ENCODE measurements around the gene ERFE. TPM values are rescaled to one million over a fixed set of nuclear protein-coding genes. Genes with fewer than 3 reads are reported as not detected.

ERFE gene
- total RNA-seq, 1 experiment from 2014 or later, result 9.7 TPM

GRCh38 chr2:238144262-238144661 lies 14.5 kb upstream of the ERFE start:
- Histone ChIP-seq H2AFZ (no peak overlapping the region), H3K36me3 (ENCODE audit: low read depth) (no peaks in the 10 kb centered on the region), H4K20me1 (ENCODE audit: insufficient read depth) (no peaks in the 10 kb centered on the region), H3K4me2 (peak overlapping the region; percentile 69), H3F3A (ENCODE audit: insufficient read depth, low read depth) (peaks cover 21% of the 10 kb centered on the region), H3K9me3 (ENCODE audit: insufficient read depth, low read depth) (no peaks in the 10 kb centered on the region), H3K9me2 (ENCODE audit: insufficient read depth) (no peaks in the 10 kb centered on the region), H3K27ac (no peak overlapping the region), H3K4me3 (no peak overlapping the region), H3K79me2 (ENCODE audit: low read depth) (no peaks in the 10 kb centered on the region), H3K4me1 (replicated peaks; ENCODE audit: insufficient read depth) (peaks cover 48% of the 10 kb centered on the region), H3K27me3 (ENCODE audit: insufficient read depth, low read depth) (no peaks in the 10 kb centered on the region)
- POLR2A ChIA-PET (ENCODE audit: unreplicated experiment), result interaction anchor here (0.6 kb wide), 2 partner anchors 16 to 40 kb away, joined by 3 to 4 read pairs; no protein-coding TSS in a partner anchor
- TF ChIP-seq EZH2 (IDR thresholded peaks at IDR 0.05; ENCODE audit: low read depth), result no peak
- no peak for TF ChIP-seq CTCF (conservative IDR thresholded peaks at IDR 0.05)
- no TSS peak for BruUV-seq (replicated peaks)
- DNase-seq, result no peak
- CTCF ChIA-PET, result no interaction called here
- intact Hi-C loops (cut with micrococcal nuclease; ENCODE audit: unreplicated experiment), result loop anchor here (10.0 kb wide), 1 partner anchor 101 kb away; the partner anchor contains the start of gene HES6

- no peak overlapping the region for H3K27ac ChIP-seq
- TF ChIP-seq EZH2 (IDR thresholded peaks at IDR 0.05; ENCODE audit: low read depth), result no peak
- TF ChIP-seq CTCF (conservative IDR thresholded peaks at IDR 0.05), result no peak
- peaks cover 21% of the 10 kb centered on the region for H3F3A ChIP-seq (ENCODE audit: insufficient read depth, low read depth)
- ChIA-PET CTCF (no interaction called here), POLR2A (ENCODE audit: unreplicated experiment) (no interaction called here)
- no peak overlapping the region for H2AFZ ChIP-seq
- peaks cover 46% of the 10 kb centered on the region for H3K4me1 ChIP-seq (replicated peaks; ENCODE audit: insufficient read depth)
- H3K4me3 ChIP-seq, result no peak overlapping the region
- no peaks in the 10 kb centered on the region for H3K36me3 ChIP-seq (ENCODE audit: low read depth)
- no peaks in the 10 kb centered on the region for H3K27me3 ChIP-seq (ENCODE audit: insufficient read depth, low read depth)
- H4K20me1 ChIP-seq (ENCODE audit: insufficient read depth), result no peaks in the 10 kb centered on the region
- DNase-seq, result no peak
- no peaks in the 10 kb centered on the region for H3K79me2 ChIP-seq (ENCODE audit: low read depth)
- H3K4me2 ChIP-seq, result no peak overlapping the region
- BruUV-seq (replicated peaks), result no TSS peak
- no peaks in the 10 kb centered on the region for H3K9me3 ChIP-seq (ENCODE audit: insufficient read depth, low read depth)
- no peaks in the 10 kb centered on the region for H3K9me2 ChIP-seq (ENCODE audit: insufficient read depth)
- intact Hi-C loops (cut with micrococcal nuclease; ENCODE audit: unreplicated experiment), result loop anchor here (10.0 kb wide), 1 partner anchor 100 kb away; the partner anchor contains the start of gene HES6
These were observed 13.7 kb upstream of the ERFE start for GRCh38 chr2:238145046-238145445.

- BruUV-seq (replicated peaks), result no TSS peak
- Histone ChIP-seq H3K79me2 (ENCODE audit: low read depth) (no peaks in the 10 kb centered on the region), H2AFZ (no peak overlapping the region), H3K4me1 (replicated peaks; ENCODE audit: insufficient read depth) (peaks cover 44% of the 10 kb centered on the region), H3K9me3 (ENCODE audit: insufficient read depth, low read depth) (no peaks in the 10 kb centered on the region), H3K4me3 (no peak overlapping the region), H3K4me2 (peak overlapping the region; percentile 48; the same call in 1 of the 2 replicates), H3K9me2 (ENCODE audit: insufficient read depth) (no peaks in the 10 kb centered on the region), H4K20me1 (ENCODE audit: insufficient read depth) (no peaks in the 10 kb centered on the region), H3K27ac (no peak overlapping the region), H3K27me3 (ENCODE audit: insufficient read depth, low read depth) (no peaks in the 10 kb centered on the region), H3K36me3 (ENCODE audit: low read depth) (no peaks in the 10 kb centered on the region), H3F3A (ENCODE audit: insufficient read depth, low read depth) (peaks cover 21% of the 10 kb centered on the region)
- ChIA-PET CTCF (interaction anchor here (0.7 kb wide), 1 partner anchor 13 kb away, joined by 3 read pairs; no protein-coding TSS in a partner anchor), POLR2A (ENCODE audit: unreplicated experiment) (no interaction called here)
- TF ChIP-seq EZH2 (IDR thresholded peaks at IDR 0.05; ENCODE audit: low read depth), result no peak
- no peak for TF ChIP-seq CTCF (conservative IDR thresholded peaks at IDR 0.05)
- intact Hi-C loops (cut with micrococcal nuclease; ENCODE audit: unreplicated experiment), result loop anchor here (10.0 kb wide), 1 partner anchor 99 kb away; the partner anchor contains the start of gene HES6
- peak; percentile 82 to 90 for DNase-seq
These were observed 12.9 kb upstream of the ERFE start for GRCh38 chr2:238145851-238146250.
